SW480 (cell line): Measurements from ENCODE around the gene KRTAP10-6.
A peak's percentile ranks its signal among the peaks of the same experiment; 100 is the strongest.
"Not testable (repeated sequence)": the region's sequence is repeated elsewhere in the genome, so short reads cannot be mapped to it uniquely, and the experiment has no call there.

Experiments
- DNase-seq: peaks from one replicate; pipeline ENCODE4 v3.0.0-alpha.2; 2016; ENCODE audit warnings: low spot score

KRTAP10-6 gene

GRCh38 chr21:44592446-44593311, at the start of gene KRTAP10-6:
Gene KRTAP10-6, minus strand, starts transcription at chr21:44592505. Its CDS starts 21 bp downstream, at chr21:44592484.
- DNase-seq = no peak

GRCh38 chr21:44640761-44641160, 48.5 kb upstream of the KRTAP10-6 start:
- DNase-seq = no peak

DNA sequence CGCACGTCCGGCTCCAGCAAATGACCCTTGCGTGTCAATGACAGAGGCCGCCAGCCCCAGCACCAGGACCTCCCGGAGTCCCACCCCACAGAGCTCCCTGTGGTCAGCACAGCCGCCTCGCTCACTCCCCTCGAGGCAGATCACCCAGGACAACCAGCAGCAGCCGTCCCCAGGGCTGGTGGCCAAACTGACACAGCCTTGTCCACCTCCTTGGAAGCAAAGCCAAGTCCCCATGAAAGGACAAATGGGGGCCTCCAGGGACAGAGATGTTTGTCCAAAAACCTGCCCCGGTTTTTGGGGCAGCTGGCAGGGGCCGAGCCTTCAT, 47.0 kb upstream of the KRTAP10-6 start:
- no peak for DNase-seq

DNA sequence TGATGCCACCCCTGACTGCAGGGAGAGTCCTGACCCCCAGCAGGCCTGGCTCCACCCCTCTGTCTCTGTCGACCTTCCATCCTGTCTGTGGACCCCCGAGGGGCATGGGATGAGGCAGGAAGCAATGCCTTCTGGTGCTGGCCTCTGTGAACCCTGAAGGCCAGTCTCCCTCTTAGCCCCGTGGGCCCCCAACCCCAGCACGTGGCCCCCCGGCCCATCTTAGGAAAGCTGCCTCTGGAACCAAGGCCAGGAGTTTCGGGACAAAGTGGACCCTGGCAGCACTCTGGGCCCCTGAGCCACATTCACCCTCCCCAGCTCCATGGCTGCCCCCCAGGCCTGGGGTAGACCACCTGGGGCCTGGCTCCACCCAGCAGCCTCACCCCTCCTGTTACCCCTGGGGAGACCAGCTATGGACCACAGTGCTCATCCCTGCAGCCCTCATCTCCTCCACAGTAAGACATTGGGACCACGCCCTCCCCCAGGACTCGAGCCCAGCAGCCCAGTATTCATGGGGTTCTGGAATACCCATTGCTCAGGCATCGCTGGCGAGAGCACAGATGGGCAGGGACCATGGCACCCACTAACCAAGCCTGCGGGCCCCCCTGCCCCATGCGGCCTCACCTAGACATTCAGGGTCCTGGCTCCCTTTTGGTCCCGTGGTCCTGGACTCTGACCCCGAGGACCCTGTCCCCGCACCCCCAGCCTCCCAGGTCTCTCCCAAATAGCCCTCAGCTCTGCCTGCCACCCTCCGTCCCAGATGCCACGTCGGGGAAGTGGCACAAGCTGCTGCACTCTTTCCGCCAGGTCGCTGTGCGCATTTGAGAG, 46.4 kb upstream of the KRTAP10-6 start:
- not testable (repeated sequence) for DNase-seq

- DNase-seq = not testable (repeated sequence)
Observed at GRCh38 chr21:44637851-44638348, 45.6 kb upstream of the KRTAP10-6 start.

DNA sequence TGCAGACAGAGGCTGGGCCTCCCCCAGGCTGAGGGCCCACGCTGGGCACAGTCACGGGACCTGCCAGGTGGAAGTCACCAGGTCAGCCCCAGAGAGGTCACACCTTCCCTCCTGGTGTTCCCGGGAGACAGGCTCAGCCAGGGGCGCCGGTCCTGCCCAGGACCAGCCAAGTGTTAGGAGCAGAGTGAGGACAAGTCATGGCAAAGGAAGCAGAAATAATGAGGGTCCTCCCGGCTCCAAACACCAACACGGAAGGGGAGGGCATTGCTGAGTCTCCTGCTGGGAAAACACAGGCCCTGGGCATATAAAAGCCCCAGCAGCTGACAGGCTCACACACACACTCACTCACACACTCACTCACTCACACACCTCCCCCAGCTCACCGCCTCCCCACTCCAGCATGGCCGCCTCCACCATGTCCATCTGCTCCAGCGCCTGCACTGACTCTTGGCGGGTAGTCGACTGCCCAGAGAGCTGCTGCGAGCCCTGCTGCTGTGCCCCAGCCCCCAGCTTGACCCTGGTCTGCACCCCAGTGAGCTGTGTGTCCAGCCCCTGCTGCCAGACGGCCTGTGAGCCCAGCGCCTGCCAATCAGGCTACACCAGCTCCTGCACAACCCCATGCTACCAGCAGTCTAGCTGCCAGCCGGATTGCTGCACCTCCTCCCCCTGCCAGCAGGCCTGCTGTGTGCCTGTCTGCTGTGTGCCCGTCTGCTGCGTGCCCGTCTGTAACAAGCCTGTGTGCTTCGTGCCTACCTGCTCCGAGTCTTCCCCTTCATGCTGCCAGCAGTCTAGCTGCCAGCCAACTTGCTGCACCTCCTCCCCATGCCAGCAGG, 44.9 kb upstream of the KRTAP10-6 start, which contains the start of gene KRTAP10-10:
KRTAP10-10 (plus strand) TSS at position 339 of the 833 bp plus-strand sequence; CDS start at position 401, 62 bp downstream.
- no peak for DNase-seq

- no peak for DNase-seq
Observed at GRCh38 chr21:44636209-44637017, 44.1 kb upstream of the KRTAP10-6 start.

GRCh38 chr21:44632067-44632466, 39.8 kb upstream of the KRTAP10-6 start:
- DNase-seq = peak; percentile 16

DNA sequence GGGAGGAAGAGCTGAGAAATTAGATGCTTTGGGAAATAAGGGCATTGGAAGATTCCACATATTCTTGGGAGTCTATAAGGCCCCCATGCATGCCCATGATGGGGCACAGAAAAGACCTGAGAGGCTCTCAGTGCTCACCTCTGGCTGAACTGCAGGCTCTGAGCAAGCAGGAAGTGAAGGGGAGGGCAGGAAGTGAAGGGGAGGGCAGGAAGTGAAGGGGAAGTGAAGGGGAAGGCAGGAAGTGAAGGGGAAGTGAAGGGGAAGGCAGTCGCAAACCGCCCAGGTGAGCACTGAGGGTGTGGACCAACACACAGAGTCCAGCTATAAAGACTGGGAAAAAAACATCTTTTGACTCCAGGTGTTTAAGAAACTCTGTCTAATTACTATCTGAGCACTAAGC, 38.1 kb upstream of the KRTAP10-6 start:
- DNase-seq = no peak

DNA sequence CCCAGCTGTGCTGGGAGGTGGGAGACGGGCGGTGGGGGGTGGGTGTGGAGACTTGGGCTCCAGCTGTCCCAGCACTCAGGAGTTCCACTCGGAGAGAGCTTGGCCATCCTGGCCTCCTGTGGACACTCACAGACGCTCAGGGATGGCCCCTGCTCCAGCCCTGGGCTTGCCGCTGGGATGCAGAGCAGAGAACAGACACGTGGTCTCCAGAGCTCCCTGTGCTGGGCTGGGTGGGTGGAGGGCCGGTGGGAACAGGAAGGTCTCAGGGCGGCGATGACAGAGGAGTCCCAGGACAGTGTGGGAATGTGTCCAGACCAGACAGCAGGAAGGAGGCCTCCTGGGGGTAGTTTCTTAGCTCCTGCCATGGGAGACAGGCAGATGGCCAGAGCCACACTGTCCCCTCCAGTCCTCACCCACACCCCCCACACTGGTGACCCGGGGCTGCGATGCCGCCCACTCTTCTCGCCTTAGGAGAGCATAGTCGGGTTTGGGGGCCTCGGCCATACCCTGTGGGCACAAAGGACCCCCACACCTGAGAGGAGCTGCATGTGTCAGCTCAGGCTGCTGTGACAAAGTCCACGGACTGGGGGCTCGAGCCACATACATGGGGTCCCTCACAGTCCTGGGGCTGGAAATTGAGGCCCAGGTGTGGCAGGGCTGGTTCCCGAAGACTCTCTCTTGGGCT, 36.5 kb upstream of the KRTAP10-6 start:
- no peak for DNase-seq

DNA sequence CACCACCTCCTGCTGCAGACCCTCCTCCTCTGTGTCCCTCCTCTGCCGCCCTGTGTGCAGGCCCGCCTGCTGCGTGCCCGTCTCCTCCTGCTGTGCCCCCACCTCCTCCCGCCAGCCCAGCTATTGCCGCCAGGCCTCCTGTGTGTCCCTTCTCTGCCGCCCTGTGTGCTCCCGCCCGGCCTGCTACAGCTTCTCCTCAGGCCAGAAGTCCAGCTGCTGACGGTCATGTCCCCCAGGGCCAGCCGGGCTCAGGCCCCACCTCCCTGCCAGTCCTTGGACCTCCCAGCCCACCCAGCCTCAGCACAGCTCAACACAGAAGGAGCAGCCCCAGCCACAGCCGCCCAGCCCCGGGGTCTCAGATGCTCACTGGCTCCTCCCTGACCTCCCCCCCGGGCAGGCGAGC, 35.5 kb upstream of the KRTAP10-6 start:
- DNase-seq = not testable (repeated sequence)

DNA sequence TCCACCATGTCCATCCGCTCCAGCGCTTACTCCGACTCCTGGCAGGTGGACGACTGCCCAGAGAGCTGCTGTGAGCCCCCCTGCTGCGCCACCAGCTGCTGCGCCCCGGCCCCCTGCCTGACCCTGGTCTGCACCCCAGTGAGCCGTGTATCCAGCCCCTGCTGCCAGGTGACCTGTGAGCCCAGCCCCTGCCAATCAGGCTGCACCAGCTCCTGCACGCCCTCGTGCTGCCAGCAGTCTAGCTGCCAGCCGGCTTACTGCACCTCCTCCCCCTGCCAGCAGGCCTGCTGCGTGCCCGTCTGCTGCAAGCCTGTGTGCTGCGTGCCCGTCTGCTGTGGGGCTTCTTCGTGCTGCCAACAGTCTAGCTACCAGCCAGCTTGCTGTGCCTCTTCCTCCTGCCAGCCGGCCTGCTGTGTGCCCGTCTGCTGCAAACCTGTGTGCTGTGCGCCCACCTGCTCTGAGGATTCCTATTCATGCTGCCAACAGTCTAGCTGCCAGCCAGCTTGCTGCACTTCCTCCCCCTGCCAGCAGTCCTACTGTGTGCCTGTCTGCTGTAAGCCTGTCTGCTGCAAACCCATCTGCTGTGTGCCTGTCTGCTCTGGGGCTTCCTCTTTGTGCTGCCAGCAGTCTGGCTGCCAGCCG, 35.0 kb upstream of the KRTAP10-6 start:
- DNase-seq = not testable (repeated sequence)

DNA sequence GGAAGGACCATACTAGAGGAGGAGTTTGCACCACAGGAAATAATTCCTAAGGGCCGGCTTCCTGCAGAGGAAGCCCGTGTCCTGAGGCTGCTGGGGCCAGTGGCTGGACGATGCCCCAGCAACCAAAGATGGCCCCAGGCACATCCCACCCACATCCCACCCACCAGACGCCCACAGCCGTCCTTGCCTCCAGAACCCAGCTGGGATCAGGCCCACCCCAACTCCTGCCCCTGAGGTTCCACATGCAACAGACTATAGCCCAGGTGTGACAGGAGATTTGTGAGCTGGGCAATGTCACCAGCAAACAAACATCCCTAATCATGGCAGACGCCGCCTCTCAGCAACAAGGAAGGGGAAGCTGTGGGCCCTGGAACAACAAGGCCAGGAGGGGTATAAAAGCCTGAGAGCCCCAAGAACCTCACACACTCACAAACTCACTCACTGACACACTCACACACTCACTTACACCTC, 34.4 kb upstream of the KRTAP10-6 start, which contains the start of gene KRTAP10-9:
KRTAP10-9 (plus strand) TSS at position 421 of the 471 bp plus-strand sequence. CDS start 79 bp downstream, outside the sequence.
- DNase-seq = no peak

DNA sequence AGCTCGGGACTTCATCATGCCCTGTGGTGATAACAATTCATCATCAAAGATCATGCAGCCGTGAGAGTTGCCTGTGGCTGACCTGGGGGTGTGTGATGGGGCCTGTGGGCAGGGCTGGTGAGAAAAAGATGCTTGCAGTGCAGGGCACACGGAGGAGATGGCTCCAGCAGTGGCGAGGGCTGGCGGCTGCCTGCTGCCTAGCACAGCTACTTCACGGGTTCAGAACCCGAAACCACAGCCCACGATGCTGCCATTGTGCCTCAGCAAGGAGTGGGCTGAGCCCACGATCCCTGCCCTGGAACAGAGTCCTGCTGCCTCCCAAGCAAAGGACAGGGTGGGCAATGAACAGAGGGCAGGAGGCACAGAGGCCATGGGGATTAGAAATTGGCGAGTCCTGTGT, 34.0 kb upstream of the KRTAP10-6 start:
- DNase-seq = no peak

GRCh38 chr21:44625756-44626155, 33.5 kb upstream of the KRTAP10-6 start:
- no peak for DNase-seq

GRCh38 chr21:44623575-44623974, 31.3 kb upstream of the KRTAP10-6 start:
- peak; percentile 8 for DNase-seq

- DNase-seq = no peak
Observed at GRCh38 chr21:44619886-44620285, 27.6 kb upstream of the KRTAP10-6 start.

GRCh38 chr21:44618909-44619308, 26.6 kb upstream of the KRTAP10-6 start:
- DNase-seq = no peak

DNA sequence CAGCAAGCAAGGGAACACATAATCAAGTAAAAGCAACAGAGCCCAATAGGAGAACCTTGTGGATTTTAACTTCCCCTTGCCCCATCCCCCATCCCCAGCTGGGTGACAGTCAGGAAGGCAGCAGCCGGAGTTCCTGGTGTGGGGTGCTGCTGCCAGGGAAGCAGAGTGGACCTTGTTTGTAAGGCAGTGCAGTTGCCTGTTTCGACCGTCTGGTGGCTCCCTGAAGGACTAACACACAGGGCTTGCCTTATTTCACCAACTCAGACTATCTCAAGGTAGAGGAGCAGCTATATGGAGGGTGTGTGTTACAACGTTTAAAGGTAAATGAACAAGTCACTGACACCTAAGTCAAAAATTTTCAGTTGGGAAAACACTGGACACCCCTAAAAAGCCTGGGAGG, 26.2 kb upstream of the KRTAP10-6 start:
- DNase-seq = peak; percentile 5
